K562 (cell line): ENCODE results near the gene KCNJ15. TPM values are rescaled to one million over a fixed set of nuclear protein-coding genes. Genes with fewer than 3 reads are reported as not detected.

Experiments used
- BHLHE40 ChIP-seq: IDR thresholded peaks from 2 replicates; pipeline ENCODE4 v1.6.1; 2011; ENCODE audit warnings: low read length, improper control_type of control experiment
- CREM ChIP-seq: IDR thresholded peaks from 2 replicates; pipeline ENCODE4 v1.6.1; 2014; ENCODE audit warnings: antibody characterized with exemption, low read depth
- HES1 ChIP-seq: fragments of 450-650 bp; IDR thresholded peaks from 2 replicates; pipeline ENCODE4 v1.6.1; 2016; ENCODE audit warnings: low read depth, mild to moderate bottlenecking, moderate library complexity
- HNRNPLL ChIP-seq: fragments of 200-400 bp; formaldehyde crosslinking; IDR thresholded peaks from 2 replicates; pipeline ENCODE4 v1.6.1; 2017; ENCODE audit warnings: low read length, low read depth, mild to moderate bottlenecking; ENCODE audit not compliant: poor library complexity, severe bottlenecking
- JUN ChIP-seq, 2 experiments: sonication (generic) in 1 of 2; formaldehyde crosslinking in 1 of 2; IDR thresholded peaks; 2 replicates each; pipeline versions ENCODE4 v1.6.1 to v1.8.0; 2012 to 2022; ENCODE audit warnings: borderline replicate concordance in 2 of 2, mild to moderate bottlenecking in 2 of 2, improper control_type of control experiment in 1 of 2, low read depth in 1 of 2, low read length in 1 of 2, missing genetic modification reagents in 1 of 2
- MAFK ChIP-seq: IDR thresholded peaks from 2 replicates; pipeline ENCODE4 v1.6.1; 2011; ENCODE audit warnings: low read length, improper control_type of control experiment
- MAZ ChIP-seq, 2 experiments: fragments of 450-650 bp in 1 of 2; sonication (generic) in 1 of 2; formaldehyde crosslinking; IDR thresholded peaks in 1 of 2; conservative IDR thresholded peaks in 1 of 2; 2 replicates each; pipeline versions ENCODE4 v1.4.0 to v1.5.0; 2020; ENCODE audit warnings: mild to moderate bottlenecking in 1 of 2, missing genetic modification reagents in 1 of 2
- PHF8 ChIP-seq: fragments of 200-600 bp; sonication (generic); IDR thresholded peaks from 2 replicates; pipeline ENCODE4 v1.6.1; 2012; ENCODE audit warnings: mixed run types, mild to moderate bottlenecking, inconsistent platforms, low read length, moderate library complexity, borderline replicate concordance
- PRMT5 ChIP-seq: sonication (generic); formaldehyde crosslinking; IDR thresholded peaks from 2 replicates; pipeline ENCODE4 v1.5.0; 2020; ENCODE audit warnings: missing genetic modification reagents
- RBM14 ChIP-seq: fragments of 200-400 bp; formaldehyde crosslinking; IDR thresholded peaks from 2 replicates; pipeline ENCODE4 v1.6.1; 2018; ENCODE audit warnings: low read depth, mild to moderate bottlenecking, low read length, moderate library complexity, borderline replicate concordance; ENCODE audit not compliant: insufficient read depth
- SMAD4 ChIP-seq: fragments of 250-450 bp; sonication (Bioruptor Pico); conservative IDR thresholded peaks from 2 replicates; pipeline ENCODE4 v1.8.0; 2021; ENCODE audit warnings: inconsistent platforms, mild to moderate bottlenecking, moderate library complexity
- SPI1 ChIP-seq: IDR thresholded peaks from 2 replicates; pipeline ENCODE4 v1.6.1; 2011; ENCODE audit warnings: low read depth, low read length, control low read depth, borderline replicate concordance
- STAG1 ChIP-seq: sonication (generic); formaldehyde crosslinking; IDR thresholded peaks from 2 replicates; pipeline ENCODE4 v1.5.0; 2020; ENCODE audit warnings: missing genetic modification reagents, borderline replicate concordance
- TBP ChIP-seq: optimal IDR thresholded peaks from 2 replicates; pipeline ENCODE3; 2011; ENCODE audit warnings: low read depth, low read length, improper control_type of control experiment
- TSC22D4 ChIP-seq: fragments of 450-650 bp; IDR thresholded peaks from 2 replicates; pipeline ENCODE4 v1.6.1; 2016; ENCODE audit warnings: missing genetic modification characterization, missing biosample characterization, control low read depth
- ZBTB43 ChIP-seq: sonication (generic); formaldehyde crosslinking; IDR thresholded peaks from 2 replicates; pipeline ENCODE4 v1.8.0; 2023; ENCODE audit warnings: mild to moderate bottlenecking, missing genetic modification reagents
- ZFP36 ChIP-seq: fragments of 150-350 bp; IDR thresholded peaks from 2 replicates; pipeline ENCODE4 v1.6.1; 2018; ENCODE audit warnings: low read length, low read depth; ENCODE audit not compliant: partially characterized antibody
- ZNF263 ChIP-seq: sonication (generic); formaldehyde crosslinking; IDR thresholded peaks from 2 replicates; pipeline ENCODE4 v1.8.0; 2022; ENCODE audit warnings: mild to moderate bottlenecking, missing genetic modification reagents, borderline replicate concordance
- ZNF778 ChIP-seq: fragments of 450-650 bp; formaldehyde crosslinking; IDR thresholded peaks from 2 replicates; pipeline ENCODE4 v1.4.0; 2020; ENCODE audit warnings: mild to moderate bottlenecking, moderate library complexity
- polyA plus RNA-seq, 8 experiments: library from polyadenylated mRNA; depleted of rRNA in 4 of 8; stranded (reverse) in 5 of 8; unstranded in 3 of 8; fragments of >200 nt; fragmentation: Nextera tagmentation in 2 of 8; fragmentation: Illumina TruSeq in 1 of 8; extraction: Ambion mirVana in 2 of 8; extraction: Trizol in 1 of 8; gene quantifications; 2 replicates each; pipeline versions ENCODE4 v1.2.1 to v1.2.3, GENCODE V29; 2011 to 2014; ENCODE audit warnings: inconsistent platforms in 1 of 8, missing spikeins in 1 of 8
- total RNA-seq, 7 experiments: library from RNA; depleted of rRNA in 6 of 7; stranded (reverse); fragments of >200 nt in 6 of 7; fragmentation: Illumina TruSeq in 2 of 7; extraction: Trizol in 2 of 7; gene quantifications; 2 replicates each; pipeline versions ENCODE4 v1.2.1 to v1.2.3, GENCODE V29; 2011 to 2021; ENCODE audit warnings: low replicate concordance in 1 of 7
- TF ChIP-seq, protein P1 (sequence below): fragments of 450-650 bp; formaldehyde crosslinking; IDR thresholded peaks from 2 replicates; pipeline ENCODE4 v1.4.0; 2020; ENCODE audit warnings: mild to moderate bottlenecking, moderate library complexity
- TF ChIP-seq, protein P2 (sequence below): fragments of 450-650 bp; formaldehyde crosslinking; IDR thresholded peaks from 2 replicates; pipeline ENCODE4 v1.4.0; 2020; ENCODE audit warnings: mild to moderate bottlenecking

Gene KCNJ15
- total and polyA plus RNA-seq, 9 of the 15 experiments (the other 6 are each of a cell fraction or from before 2014, with no cell fraction given) = 0.20 to 3.0 (median 0.72) TPM; not detected in 1

DNA sequence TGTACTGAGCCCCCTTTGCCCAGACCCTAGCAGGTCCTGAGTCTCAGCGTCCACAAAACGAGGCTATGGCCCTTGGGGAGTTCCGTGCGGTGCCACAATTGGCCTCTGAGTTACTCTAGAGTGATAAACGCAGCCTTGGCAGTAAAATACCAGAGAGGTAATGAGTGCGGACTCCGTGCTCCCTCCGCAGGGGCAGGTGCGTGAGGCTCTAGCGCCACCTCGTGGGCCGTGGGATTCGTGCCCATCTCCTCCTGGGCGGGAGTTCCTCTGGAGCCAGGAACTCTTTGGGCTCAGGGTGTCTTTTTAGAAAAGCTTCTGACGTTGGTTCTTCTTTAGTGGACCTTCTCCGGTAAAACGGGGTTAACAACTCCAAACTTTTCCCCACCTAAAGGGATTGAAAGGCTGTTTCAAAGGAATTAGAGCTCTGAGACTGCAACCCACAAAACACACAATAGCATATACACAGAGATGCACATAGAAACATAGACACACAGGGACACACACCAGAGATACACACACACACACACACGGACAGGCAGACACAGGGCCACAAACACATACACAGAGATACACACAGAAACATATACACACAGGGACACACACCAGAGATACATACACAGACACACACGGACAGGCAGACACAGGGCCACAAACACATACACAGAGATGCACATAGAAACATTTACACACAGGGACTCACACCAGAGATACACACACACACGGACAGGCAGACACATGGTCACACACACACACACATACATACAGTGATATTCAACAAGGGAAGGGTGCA is 99.4 kb downstream of the KCNJ15 start (continued):
- TF ChIP-seq, protein P1, sequence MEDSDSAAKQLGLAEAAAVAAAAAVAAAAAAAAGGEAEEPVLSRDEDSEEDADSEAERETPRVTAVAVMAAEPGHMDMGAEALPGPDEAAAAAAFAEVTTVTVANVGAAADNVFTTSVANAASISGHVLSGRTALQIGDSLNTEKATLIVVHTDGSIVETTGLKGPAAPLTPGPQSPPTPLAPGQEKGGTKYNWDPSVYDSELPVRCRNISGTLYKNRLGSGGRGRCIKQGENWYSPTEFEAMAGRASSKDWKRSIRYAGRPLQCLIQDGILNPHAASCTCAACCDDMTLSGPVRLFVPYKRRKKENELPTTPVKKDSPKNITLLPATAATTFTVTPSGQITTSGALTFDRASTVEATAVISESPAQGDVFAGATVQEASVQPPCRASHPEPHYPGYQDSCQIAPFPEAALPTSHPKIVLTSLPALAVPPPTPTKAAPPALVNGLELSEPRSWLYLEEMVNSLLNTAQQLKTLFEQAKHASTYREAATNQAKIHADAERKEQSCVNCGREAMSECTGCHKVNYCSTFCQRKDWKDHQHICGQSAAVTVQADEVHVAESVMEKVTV = peak; percentile 96
- TF ChIP-seq ZNF263 (peak; percentile 98), PRMT5 (CRISPR knock-in tag) (no peak), PHF8 (no peak), TBP (no peak), BHLHE40 (peak; percentile 47; the same call in 1 of the 2 replicates), JUN (IDR thresholded peaks at IDR 0.05; ENCODE audit: borderline replicate concordance, low read depth, low read length) (peak; percentile 22; the same call in 1 of the 2 replicates), JUN (CRISPR knock-in tag; IDR thresholded peaks at IDR 0.05; ENCODE audit: borderline replicate concordance) (no peak), MAFK (0 out of 2 replicates have a peak, but pooled peaks have one; percentile 22), HES1 (no peak), CREM (peak; percentile 19; the same call in 1 of the 2 replicates), ZNF778 (CRISPR knock-in tag) (no peak), HNRNPLL (no peak), MAZ (CRISPR knock-in tag; conservative IDR thresholded peaks at IDR 0.05 in 1 of 2, IDR thresholded peaks at IDR 0.05 in 1 of 2) (peak; percentile 49; a peak in 1 of 4 replicates), ZBTB43 (no peak), SPI1 (peak; percentile 53; the same call in 1 of the 2 replicates), STAG1 (CRISPR knock-in tag) (peak; percentile 99), TSC22D4 (tag) (0 out of 2 replicates have a peak, but pooled peaks have one; percentile 59), ZFP36 (peak; percentile 21), RBM14 (no peak), SMAD4 (CRISPR knock-in tag) (peak; percentile 65)
- TF ChIP-seq, protein P2, sequence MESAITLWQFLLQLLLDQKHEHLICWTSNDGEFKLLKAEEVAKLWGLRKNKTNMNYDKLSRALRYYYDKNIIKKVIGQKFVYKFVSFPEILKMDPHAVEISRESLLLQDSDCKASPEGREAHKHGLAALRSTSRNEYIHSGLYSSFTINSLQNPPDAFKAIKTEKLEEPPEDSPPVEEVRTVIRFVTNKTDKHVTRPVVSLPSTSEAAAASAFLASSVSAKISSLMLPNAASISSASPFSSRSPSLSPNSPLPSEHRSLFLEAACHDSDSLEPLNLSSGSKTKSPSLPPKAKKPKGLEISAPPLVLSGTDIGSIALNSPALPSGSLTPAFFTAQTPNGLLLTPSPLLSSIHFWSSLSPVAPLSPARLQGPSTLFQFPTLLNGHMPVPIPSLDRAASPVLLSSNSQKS (CRISPR knock-in tag) = no peak
